Body of pancreas (tissue), 4 donors: ENCODE results near the gene FAM149A.

ENCODE experiments used
- CTCF ChIP-seq, 7 experiments: fragments of 450-650 bp in 4 of 7; fragments of 200-600 bp in 3 of 7; sonication (generic) in 3 of 7; IDR thresholded peaks; one replicate each; pipeline ENCODE4 v1.5.1; 2016 to 2019; ENCODE audit warnings: antibody characterized with exemption in 7 of 7
- POLR2A ChIP-seq, 3 donors: fragments of 450-650 bp; IDR thresholded peaks; one replicate each; pipeline ENCODE4 v1.6.1; 2016; ENCODE audit warnings: antibody characterized with exemption in 3 of 3, mild to moderate bottlenecking in 2 of 3

GRCh38 chr4:186150926-186151325 is 46.4 kb downstream of the FAM149A start:
- TF ChIP-seq CTCF (IDR thresholded peaks at IDR 0.05): no peak
- TF ChIP-seq POLR2A (IDR thresholded peaks at IDR 0.05): no peak
